ENCODE results near the gene FAM53B. TPM values are rescaled to one million over a fixed set of nuclear protein-coding genes. Genes with fewer than 3 reads are reported as not detected.

FAM53B gene
- polyA plus RNA-seq, 1 of the 3 experiments (the other 2 are of a cell fraction): 5.6 TPM

DNA sequence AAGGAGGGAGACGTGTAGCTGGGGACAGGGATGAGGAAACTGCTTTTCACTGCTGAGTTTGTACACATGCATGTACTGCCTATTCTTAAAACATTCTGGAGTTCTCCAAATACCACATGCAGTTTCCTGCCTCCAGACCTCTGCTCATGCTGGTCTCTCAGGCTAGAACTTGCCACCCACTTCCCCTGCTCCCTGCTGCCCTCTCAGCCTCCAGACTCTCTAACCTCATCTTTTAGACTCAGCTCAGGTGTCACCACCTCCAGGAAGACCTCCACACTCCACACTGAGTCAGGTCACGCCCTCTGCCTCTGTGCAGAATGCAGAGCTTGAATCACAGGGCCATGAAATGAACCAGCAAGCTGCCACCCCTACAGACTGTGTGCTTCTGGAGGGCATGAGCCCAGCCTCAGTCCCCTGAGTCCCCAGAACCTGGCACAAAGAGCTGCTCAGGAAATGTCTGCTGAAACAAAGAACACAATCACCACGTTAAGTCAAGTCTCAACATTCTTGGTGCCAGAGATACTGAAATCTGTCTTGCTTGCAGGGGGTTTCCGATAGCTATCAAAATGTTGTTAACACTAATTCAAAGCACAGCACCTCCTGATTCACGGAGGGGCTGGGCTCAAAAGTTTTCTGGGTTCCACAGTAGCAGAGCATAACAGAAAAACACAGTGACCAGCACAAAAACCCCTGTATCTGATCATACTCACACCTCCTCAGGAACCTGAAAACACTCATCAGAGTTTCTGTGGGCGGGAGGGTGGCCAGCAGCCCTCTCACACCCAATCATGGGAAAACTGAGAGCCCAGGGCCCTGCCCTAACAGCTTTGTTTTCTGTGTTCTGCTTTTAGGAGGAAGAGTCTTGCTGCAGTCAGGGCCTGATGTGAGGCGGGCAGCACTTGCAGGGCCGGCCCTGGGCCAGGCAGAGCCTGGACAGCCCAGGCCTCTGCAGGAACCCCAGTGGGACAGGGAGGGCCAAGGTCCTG lies 21.1 kb downstream of the FAM53B start:
- Histone ChIP-seq H3K4me2 (no peak overlapping the region), H3K4me1 (ENCODE audit: control insufficient read depth in 1 of 2, insufficient read depth in 2 of 2, low read depth in 1 of 2, low read length in 1 of 2) (peaks cover 6 to 24% of the 10 kb centered on the region in 2 experiments; a peak in 2 of 4 replicates), H2AFZ (ENCODE audit: low read depth) (no peak overlapping the region), H3K4me3 (ENCODE audit: low read depth in 2 of 2, low read length in 1 of 2) (no peak overlapping the region), H3K27ac (ENCODE audit: low read depth in 2 of 2, low read length in 1 of 2) (no peak overlapping the region), H3K36me3 (replicated peaks in 1 of 2; ENCODE audit: control insufficient read depth in 1 of 2, insufficient read depth in 2 of 2, low read length in 1 of 2) (peaks cover 0 to 4% of the 10 kb centered on the region in 2 experiments), H3K9me3 (no peaks in the 10 kb centered on the region), H3K9ac (no peak overlapping the region), H3K9me2 (no peaks in the 10 kb centered on the region), H4K20me1 (ENCODE audit: insufficient read depth) (0 out of 2 replicates have a peak, but pooled peaks cover 8% of the 10 kb centered on the region), H3F3A (replicated peaks; ENCODE audit: insufficient read depth) (no peaks in the 10 kb centered on the region), H3K79me2 (ENCODE audit: insufficient read depth) (no peaks in the 10 kb centered on the region), H3K27me3 (ENCODE audit: insufficient read depth) (no peaks in the 10 kb centered on the region)
- POLR2A ChIA-PET: no interaction called here
- no peak for DNase-seq
- CTCF ChIA-PET: interaction anchor here (0.9 to 2.3 kb wide), 6 partner anchors 9 to 300 kb away, joined by 3 to 6 read pairs (median 3); no protein-coding TSS in a partner anchor
- 91% methylated on average over 8 of the region's 8 CpGs for WGBS (ENCODE audit: low lambda C conversion rate)
- TF ChIP-seq RCOR1 (IDR thresholded peaks at IDR 0.05; ENCODE audit: low read length) (no peak), TCF12 (IDR thresholded peaks at IDR 0.05) (no peak), FOSL2 (IDR thresholded peaks at IDR 0.05; ENCODE audit: borderline replicate concordance, low read depth) (no peak), SIN3A (IDR thresholded peaks at IDR 0.05; ENCODE audit: borderline replicate concordance, low read depth, low read length) (no peak), CHD2 (IDR thresholded peaks at IDR 0.05; ENCODE audit: low read length, partially characterized antibody) (no peak), MXI1 (IDR thresholded peaks at IDR 0.05; ENCODE audit: low read depth, low read length) (no peak), RXRA (IDR thresholded peaks at IDR 0.05; ENCODE audit: borderline replicate concordance, low read depth) (no peak), JUND (IDR thresholded peaks at IDR 0.05) (no peak), TAF1 (IDR thresholded peaks at IDR 0.05; ENCODE audit: borderline replicate concordance, low read depth, low read length) (no peak), RFX5 (IDR thresholded peaks at IDR 0.05; ENCODE audit: low read length) (no peak), POLR2AphosphoS5 (IDR thresholded peaks at IDR 0.05; ENCODE audit: low read depth, low read length) (no peak)
- TF ChIP-seq, protein P1, sequence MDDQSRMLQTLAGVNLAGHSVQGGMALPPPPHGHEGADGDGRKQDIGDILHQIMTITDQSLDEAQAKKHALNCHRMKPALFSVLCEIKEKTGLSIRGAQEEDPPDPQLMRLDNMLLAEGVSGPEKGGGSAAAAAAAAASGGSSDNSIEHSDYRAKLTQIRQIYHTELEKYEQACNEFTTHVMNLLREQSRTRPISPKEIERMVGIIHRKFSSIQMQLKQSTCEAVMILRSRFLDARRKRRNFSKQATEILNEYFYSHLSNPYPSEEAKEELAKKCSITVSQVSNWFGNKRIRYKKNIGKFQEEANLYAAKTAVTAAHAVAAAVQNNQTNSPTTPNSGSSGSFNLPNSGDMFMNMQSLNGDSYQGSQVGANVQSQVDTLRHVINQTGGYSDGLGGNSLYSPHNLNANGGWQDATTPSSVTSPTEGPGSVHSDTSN (IDR thresholded peaks at IDR 0.05): no peak
- TF ChIP-seq, protein P2, sequence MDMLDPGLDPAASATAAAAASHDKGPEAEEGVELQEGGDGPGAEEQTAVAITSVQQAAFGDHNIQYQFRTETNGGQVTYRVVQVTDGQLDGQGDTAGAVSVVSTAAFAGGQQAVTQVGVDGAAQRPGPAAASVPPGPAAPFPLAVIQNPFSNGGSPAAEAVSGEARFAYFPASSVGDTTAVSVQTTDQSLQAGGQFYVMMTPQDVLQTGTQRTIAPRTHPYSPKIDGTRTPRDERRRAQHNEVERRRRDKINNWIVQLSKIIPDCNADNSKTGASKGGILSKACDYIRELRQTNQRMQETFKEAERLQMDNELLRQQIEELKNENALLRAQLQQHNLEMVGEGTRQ (IDR thresholded peaks at IDR 0.05; ENCODE audit: borderline replicate concordance, low read depth, low read length): no peak
- TF ChIP-seq, protein P3, sequence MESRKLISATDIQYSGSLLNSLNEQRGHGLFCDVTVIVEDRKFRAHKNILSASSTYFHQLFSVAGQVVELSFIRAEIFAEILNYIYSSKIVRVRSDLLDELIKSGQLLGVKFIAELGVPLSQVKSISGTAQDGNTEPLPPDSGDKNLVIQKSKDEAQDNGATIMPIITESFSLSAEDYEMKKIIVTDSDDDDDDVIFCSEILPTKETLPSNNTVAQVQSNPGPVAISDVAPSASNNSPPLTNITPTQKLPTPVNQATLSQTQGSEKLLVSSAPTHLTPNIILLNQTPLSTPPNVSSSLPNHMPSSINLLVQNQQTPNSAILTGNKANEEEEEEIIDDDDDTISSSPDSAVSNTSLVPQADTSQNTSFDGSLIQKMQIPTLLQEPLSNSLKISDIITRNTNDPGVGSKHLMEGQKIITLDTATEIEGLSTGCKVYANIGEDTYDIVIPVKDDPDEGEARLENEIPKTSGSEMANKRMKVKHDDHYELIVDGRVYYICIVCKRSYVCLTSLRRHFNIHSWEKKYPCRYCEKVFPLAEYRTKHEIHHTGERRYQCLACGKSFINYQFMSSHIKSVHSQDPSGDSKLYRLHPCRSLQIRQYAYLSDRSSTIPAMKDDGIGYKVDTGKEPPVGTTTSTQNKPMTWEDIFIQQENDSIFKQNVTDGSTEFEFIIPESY (IDR thresholded peaks at IDR 0.05; ENCODE audit: borderline replicate concordance, low read depth): no peak
- TF ChIP-seq, protein P4, sequence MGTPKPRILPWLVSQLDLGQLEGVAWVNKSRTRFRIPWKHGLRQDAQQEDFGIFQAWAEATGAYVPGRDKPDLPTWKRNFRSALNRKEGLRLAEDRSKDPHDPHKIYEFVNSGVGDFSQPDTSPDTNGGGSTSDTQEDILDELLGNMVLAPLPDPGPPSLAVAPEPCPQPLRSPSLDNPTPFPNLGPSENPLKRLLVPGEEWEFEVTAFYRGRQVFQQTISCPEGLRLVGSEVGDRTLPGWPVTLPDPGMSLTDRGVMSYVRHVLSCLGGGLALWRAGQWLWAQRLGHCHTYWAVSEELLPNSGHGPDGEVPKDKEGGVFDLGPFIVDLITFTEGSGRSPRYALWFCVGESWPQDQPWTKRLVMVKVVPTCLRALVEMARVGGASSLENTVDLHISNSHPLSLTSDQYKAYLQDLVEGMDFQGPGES (IDR thresholded peaks at IDR 0.05; ENCODE audit: low read depth, low read length): no peak
